CD8-positive, alpha-beta memory T cell (primary cell): Measurements from ENCODE around the gene CNGB1. TPM values are rescaled to one million over a fixed set of nuclear protein-coding genes. Genes with fewer than 3 reads are reported as not detected.

Experiments
- CTCF ChIA-PET: fragments of 350-600 bp; sonication (Branson Sonifier 250); formaldehyde crosslinking; loops from one replicate; lab custom pipeline; 2021; ENCODE audit warnings: antibody characterized with exemption; lab: Charles Lee
- POLR2A ChIA-PET: fragments of 350-600 bp; sonication (Branson Sonifier 250); formaldehyde crosslinking; loops from one replicate; lab custom pipeline; 2021; ENCODE audit warnings: antibody characterized with exemption; lab: Charles Lee
- DNase-seq, 5 donors: peaks; one replicate each; pipeline versions ENCODE4 v3.0.0 to v3.0.0-alpha.2; 2020 to 2022; ENCODE audit warnings: mixed read lengths in 1 of 5
- H3K27ac ChIP-seq: one replicate; pipeline ENCODE4 v1.7.0; 2013; ENCODE audit warnings: low read depth, mild to moderate bottlenecking, low read length, moderate library complexity
- H3K27me3 ChIP-seq: 2 replicates; pipeline ENCODE4 v1.7.0; 2013; ENCODE audit warnings: low read length, mild to moderate bottlenecking; ENCODE audit not compliant: insufficient read depth, poor library complexity, severe bottlenecking
- H3K36me3 ChIP-seq: 2 replicates; pipeline ENCODE4 v1.7.0; 2013; ENCODE audit warnings: mild to moderate bottlenecking, low read length, moderate library complexity; ENCODE audit not compliant: insufficient read depth
- H3K4me1 ChIP-seq: 2 replicates; pipeline ENCODE4 v1.7.0; 2013; ENCODE audit warnings: mild to moderate bottlenecking, low read length, moderate library complexity; ENCODE audit not compliant: insufficient read depth
- H3K4me3 ChIP-seq: 2 replicates; pipeline ENCODE4 v1.7.0; 2013; ENCODE audit warnings: mild to moderate bottlenecking, low read length
- H3K9me3 ChIP-seq: 2 replicates; pipeline ENCODE4 v1.7.0; 2013; ENCODE audit warnings: mild to moderate bottlenecking, low read length
- H3K27ac Mint-ChIP-seq, 8 donors: one replicate each; pipeline ENCODE4 v1.8.0; 2020 to 2021; ENCODE audit warnings: mixed read lengths in 8 of 8, mild to moderate bottlenecking in 6 of 8, inconsistent platforms in 3 of 8, moderate library complexity in 3 of 8
- H3K27me3 Mint-ChIP-seq, 2 donors: one replicate each; pipeline ENCODE4 v1.8.0; 2020 to 2021; ENCODE audit warnings: mixed read lengths in 2 of 2, mild to moderate bottlenecking in 1 of 2, moderate library complexity in 1 of 2
- H3K36me3 Mint-ChIP-seq, 3 donors: one replicate each; pipeline ENCODE4 v1.8.0; 2020 to 2021; ENCODE audit warnings: mixed read lengths in 3 of 3, inconsistent platforms in 1 of 3, mild to moderate bottlenecking in 1 of 3
- H3K4me1 Mint-ChIP-seq, 3 donors: one replicate each; pipeline ENCODE4 v1.8.0; 2020 to 2021; ENCODE audit warnings: mixed read lengths in 3 of 3, inconsistent platforms in 1 of 3, mild to moderate bottlenecking in 1 of 3
- H3K4me3 Mint-ChIP-seq, 7 donors: one replicate each; pipeline ENCODE4 v1.8.0; 2020 to 2021; ENCODE audit warnings: mixed read lengths in 7 of 7, mild to moderate bottlenecking in 6 of 7, moderate library complexity in 4 of 7, inconsistent platforms in 2 of 7
- H3K9me3 Mint-ChIP-seq, 5 donors: one replicate each; pipeline ENCODE4 v1.8.0; 2020 to 2022; ENCODE audit warnings: mixed read lengths in 5 of 5, mild to moderate bottlenecking in 3 of 5, moderate library complexity in 2 of 5, inconsistent platforms in 1 of 5
- polyA plus RNA-seq: library from polyadenylated mRNA; unstranded; fragments of 300-500 nt; fragmentation: Illumina TruSeq; gene quantifications from one replicate; pipeline ENCODE4 v1.2.3, GENCODE V29; 2021
- total RNA-seq, 2 experiments: library from RNA; stranded (reverse); gene quantifications; one replicate each; pipeline ENCODE4 v1.2.3, GENCODE V29; 2021

CNGB1 gene
- total and polyA plus RNA-seq, 3 experiments from 2014 or later, result not detected

GRCh38 chr16:57903656-57904055 is 67.3 kb downstream of the CNGB1 start:
- CTCF ChIA-PET, result interaction anchor here (4.8 kb wide), 1 partner anchor 97 kb away, joined by 38 read pairs; the partner anchor contains the start of genes USB1 and ZNF319
- Histone ChIP-seq H3K27ac (no peak overlapping the region), H3K27me3 (no peaks in the 10 kb centered on the region), H3K4me1 (no peaks in the 10 kb centered on the region), H3K4me3 (no peak overlapping the region), H3K9me3 (no peaks in the 10 kb centered on the region), H3K36me3 (no peaks in the 10 kb centered on the region)
- H3K4me3 Mint-ChIP-seq, result no peak overlapping the region
- peak in 1 of 5 donors; percentile 27 for DNase-seq
- H3K4me1 Mint-ChIP-seq, result peaks cover 4 to 5% (median 4%) of the 10 kb centered on the region in 3 donors
- H3K27ac Mint-ChIP-seq, result peak overlapping the region in 1 of 8 donors; percentile 63
- H3K9me3 Mint-ChIP-seq, result no peaks in the 10 kb centered on the region
- POLR2A ChIA-PET, result no interaction called here
- peaks cover 12 to 31% of the 10 kb centered on the region in 2 donors for H3K27me3 Mint-ChIP-seq
- H3K36me3 Mint-ChIP-seq, result no peaks in the 10 kb centered on the region

GRCh38 chr16:57901480-57902069 is 69.4 kb downstream of the CNGB1 start:
- DNase-seq, result peak in 1 of 5 donors; percentile 26
- Mint-ChIP-seq H3K4me3 (no peak overlapping the region), H3K27me3 (peaks cover 12 to 33% of the 10 kb centered on the region in 2 donors), H3K4me1 (peaks cover 4 to 5% (median 4%) of the 10 kb centered on the region in 3 donors), H3K36me3 (no peaks in the 10 kb centered on the region), H3K27ac (peak overlapping the region in 1 of 8 donors; percentile 34), H3K9me3 (no peaks in the 10 kb centered on the region)
- POLR2A ChIA-PET, result no interaction called here
- Histone ChIP-seq H3K27me3 (no peaks in the 10 kb centered on the region), H3K4me1 (no peaks in the 10 kb centered on the region), H3K4me3 (no peak overlapping the region), H3K27ac (no peak overlapping the region), H3K36me3 (no peaks in the 10 kb centered on the region), H3K9me3 (no peaks in the 10 kb centered on the region)
- CTCF ChIA-PET, result interaction anchor here (1.2 to 4.3 kb wide), 4 partner anchors 11 to 131 kb away, joined by 3 to 36 read pairs (median 10); partner anchors contain the start of genes USB1 and ZNF319

GRCh38 chr16:57900796-57901479 is 70.0 kb downstream of the CNGB1 start:
- H3K4me1 Mint-ChIP-seq, result peaks cover 4 to 5% (median 4%) of the 10 kb centered on the region in 3 donors
- ChIA-PET CTCF (interaction anchor here (1.4 to 4.3 kb wide), 4 partner anchors 11 to 145 kb away, joined by 3 to 36 read pairs (median 11); partner anchors contain the start of genes USB1 and ZNF319), POLR2A (no interaction called here)
- Histone ChIP-seq H3K27me3 (no peaks in the 10 kb centered on the region), H3K36me3 (no peaks in the 10 kb centered on the region), H3K4me3 (no peak overlapping the region), H3K4me1 (no peaks in the 10 kb centered on the region), H3K27ac (no peak overlapping the region), H3K9me3 (no peaks in the 10 kb centered on the region)
- no peak overlapping the region for H3K4me3 Mint-ChIP-seq
- H3K27ac Mint-ChIP-seq, result no peak overlapping the region
- H3K36me3 Mint-ChIP-seq, result no peaks in the 10 kb centered on the region
- no peaks in the 10 kb centered on the region for H3K9me3 Mint-ChIP-seq
- peak in 1 of 5 donors; percentile 25 for DNase-seq
- H3K27me3 Mint-ChIP-seq, result peaks cover 12 to 33% of the 10 kb centered on the region in 2 donors

GRCh38 chr16:57899771-57900661 is 70.9 kb downstream of the CNGB1 start:
- H3K9me3 Mint-ChIP-seq, result no peaks in the 10 kb centered on the region
- H3K4me3 Mint-ChIP-seq, result no peak overlapping the region
- no peaks in the 10 kb centered on the region for H3K9me3 ChIP-seq
- H3K27ac ChIP-seq, result no peak overlapping the region
- H3K4me1 Mint-ChIP-seq, result peaks cover 4 to 6% (median 4%) of the 10 kb centered on the region in 3 donors
- no peaks in the 10 kb centered on the region for H3K36me3 Mint-ChIP-seq
- ChIA-PET POLR2A (no interaction called here), CTCF (interaction anchor here (0.6 to 4.3 kb wide), 14 partner anchors 8 to 595 kb away, joined by 3 to 36 read pairs (median 4); partner anchors contain the start of genes USB1 and ZNF319)
- H3K27ac Mint-ChIP-seq, result no peak overlapping the region
- no peaks in the 10 kb centered on the region for H3K4me1 ChIP-seq
- H3K4me3 ChIP-seq, result no peak overlapping the region
- no peaks in the 10 kb centered on the region for H3K27me3 ChIP-seq
- H3K27me3 Mint-ChIP-seq, result peaks cover 12 to 29% of the 10 kb centered on the region in 2 donors
- no peaks in the 10 kb centered on the region for H3K36me3 ChIP-seq
- peak; percentile 66 to 84 (median 67) for DNase-seq

- Histone ChIP-seq H3K4me1 (no peaks in the 10 kb centered on the region), H3K27me3 (no peaks in the 10 kb centered on the region), H3K9me3 (no peaks in the 10 kb centered on the region), H3K36me3 (no peaks in the 10 kb centered on the region), H3K4me3 (no peak overlapping the region), H3K27ac (no peak overlapping the region)
- H3K27ac Mint-ChIP-seq, result no peak overlapping the region
- H3K4me1 Mint-ChIP-seq, result peaks cover 10 to 16% (median 12%) of the 10 kb centered on the region in 3 donors
- ChIA-PET CTCF (interaction anchor here (0.7 to 4.3 kb wide), 18 partner anchors 9 to 596 kb away, joined by 3 to 36 read pairs (median 4); partner anchors contain the start of genes USB1 and ZNF319), POLR2A (no interaction called here)
- peaks cover 13 to 27% of the 10 kb centered on the region in 2 donors for H3K27me3 Mint-ChIP-seq
- no peak for DNase-seq
- H3K9me3 Mint-ChIP-seq, result no peaks in the 10 kb centered on the region
- H3K36me3 Mint-ChIP-seq, result no peaks in the 10 kb centered on the region
- no peak overlapping the region for H3K4me3 Mint-ChIP-seq
These were observed 72.0 kb downstream of the CNGB1 start for GRCh38 chr16:57898961-57899360.

GRCh38 chr16:57897996-57898395 is 72.9 kb downstream of the CNGB1 start:
- Mint-ChIP-seq H3K9me3 (no peaks in the 10 kb centered on the region), H3K4me1 (peaks cover 10 to 18% (median 14%) of the 10 kb centered on the region in 3 donors), H3K36me3 (no peaks in the 10 kb centered on the region), H3K27me3 (peaks cover 12 to 22% of the 10 kb centered on the region in 2 donors), H3K27ac (no peak overlapping the region), H3K4me3 (no peak overlapping the region)
- POLR2A ChIA-PET, result no interaction called here
- Histone ChIP-seq H3K9me3 (no peaks in the 10 kb centered on the region), H3K36me3 (no peaks in the 10 kb centered on the region), H3K4me1 (no peaks in the 10 kb centered on the region), H3K27ac (no peak overlapping the region), H3K4me3 (no peak overlapping the region), H3K27me3 (no peaks in the 10 kb centered on the region)
- peak in 1 of 5 donors; percentile 42 for DNase-seq
- CTCF ChIA-PET, result interaction anchor here (0.7 to 4.3 kb wide), 7 partner anchors 8 to 321 kb away, joined by 3 to 36 read pairs (median 4); partner anchors contain the start of genes USB1 and ZNF319

- H3K27me3 Mint-ChIP-seq, result peaks cover 13 to 23% of the 10 kb centered on the region in 2 donors
These were observed 73.7 kb downstream of the CNGB1 start for GRCh38 chr16:57897053-57897784.

More at GRCh38 chr16:57897053-57897784, 73.7 kb downstream of the CNGB1 start:
- no peaks in the 10 kb centered on the region for H3K36me3 ChIP-seq
- DNase-seq, result no peak
- H3K27ac ChIP-seq, result no peak overlapping the region
- no peak overlapping the region for H3K4me3 ChIP-seq
- Mint-ChIP-seq H3K27ac (peak overlapping the region in 1 of 8 donors; percentile 0), H3K4me3 (no peak overlapping the region), H3K4me1 (peaks cover 10 to 18% (median 14%) of the 10 kb centered on the region in 3 donors), H3K9me3 (no peaks in the 10 kb centered on the region), H3K36me3 (no peaks in the 10 kb centered on the region)
- ChIA-PET POLR2A (no interaction called here), CTCF (interaction anchor here (1.2 to 4.3 kb wide), 2 partner anchors 103 to 200 kb away, joined by 3 to 36 read pairs; partner anchors contain the start of genes USB1 and ZNF319)
- H3K9me3 ChIP-seq, result no peaks in the 10 kb centered on the region
- H3K4me1 ChIP-seq, result no peaks in the 10 kb centered on the region
- no peaks in the 10 kb centered on the region for H3K27me3 ChIP-seq
